Psoas muscle (tissue), 8 donors: ENCODE data around the gene FAM3A. TPM values are rescaled to one million over a fixed set of nuclear protein-coding genes. Genes with fewer than 3 reads are reported as not detected.

Source experiments
- ATAC-seq, 4 donors: fragments of 200-7000 bp; cut with Tn5 transposase; one replicate each; pipeline ENCODE4 v1.9.1; 2020; ENCODE audit warnings: moderate library complexity in 3 of 4, mild to moderate bottlenecking in 2 of 4
- DNase-seq, 2 donors: peaks; one replicate each; pipeline ENCODE4 v3.0.0-alpha.2; 2020
- H3K27ac ChIP-seq: fragments of 200-600 bp; one replicate; pipeline ENCODE4 v1.8.0; 2022
- H3K27me3 ChIP-seq, 3 donors: fragments of 200-600 bp in 1 of 3; one replicate each; pipeline versions ENCODE4 v1.6.1 to v1.8.0; 2013 to 2022; ENCODE audit warnings: low read length in 2 of 3, mild to moderate bottlenecking in 2 of 3, moderate library complexity in 1 of 3; ENCODE audit not compliant: insufficient read depth in 3 of 3
- H3K36me3 ChIP-seq, 2 donors: fragments of 200-600 bp in 1 of 2; one replicate each; pipeline versions ENCODE4 v1.6.1 to v1.8.0; 2013 to 2022; ENCODE audit warnings: low read depth in 1 of 2, mild to moderate bottlenecking in 1 of 2, moderate library complexity in 1 of 2; ENCODE audit not compliant: insufficient read depth in 1 of 2
- H3K4me1 ChIP-seq: fragments of 200-600 bp; one replicate; pipeline ENCODE4 v1.8.0; 2022
- H3K4me3 ChIP-seq: fragments of 200-600 bp; one replicate; pipeline ENCODE4 v1.8.0; 2022; ENCODE audit warnings: mild to moderate bottlenecking
- H3K9me3 ChIP-seq: fragments of 200-600 bp; one replicate; pipeline ENCODE4 v1.8.0; 2022
- CTCF ChIP-seq: fragments of 200-600 bp; IDR thresholded peaks from one replicate; pipeline ENCODE4 v1.8.0; 2022; ENCODE audit warnings: antibody characterized with exemption
- WGBS, 3 donors: extraction: QIAGEN DNeasy Blood & Tissue Kit; methylation state at CpG; one replicate each; pipeline versions ENCODE4 v1.1.6 to v1.1.7; 2013; 5-methylcytosine and 5-hydroxymethylcytosine counted together
- intact Hi-C, 2 donors: fragments of 100-400 bp; cut with DNase I; formaldehyde crosslinking; loops; one replicate each; pipeline versions ENCODE4 v1.11.0 to v1.14.2; 2022
- polyA plus RNA-seq, 3 donors: library from polyadenylated mRNA; stranded (reverse); fragments of 200-250 nt; gene quantifications; one replicate each; pipeline ENCODE4 v1.2.3, GENCODE V29; 2013
- total RNA-seq, 4 donors: library from RNA; stranded (reverse); fragmentation: NEBNext Ultra II Directional in 2 of 4; extraction: Animal tissue kit (Norgen Biotek cat#: 25700) in 2 of 4; gene quantifications; one replicate each; pipeline versions ENCODE4 v1.2.1 to v1.2.4, GENCODE V29; 2021 to 2023
- donor health status: healthy with polysubstance abuse.
- donor health status: DM: no; HTN: no; CAD: no; lungs with moderate emphysema.
- donor health status: Bipolar disorder and iron deficiency.
- donor health status: healthy.
- donor health status: DM: yes; HTN: yes; CAD: no.
- donor health status: DM: no; HTN: no; CAD: no.
- donor health status: DM: no; HTN: no; CAD: no.
- donor health status: DM: yes; HTN: yes; CAD: no.

The FAM3A gene
- total and polyA plus RNA-seq, 7 donors, result 29.7 to 40.4 (median 34.8) TPM

- ATAC-seq, result no peak
- Histone ChIP-seq H3K4me1 (peaks cover 5% of the 10 kb centered on the region), H3K36me3 (peaks cover 2 to 8% of the 10 kb centered on the region in 2 donors), H3K27me3 (no peaks in the 10 kb centered on the region), H3K9me3 (no peaks in the 10 kb centered on the region), H3K4me3 (peak overlapping the region; percentile 67), H3K27ac (peak overlapping the region; percentile 93)
- DNase-seq, result no peak
- 82 to 100% (median 88%) methylated on average over 1 to 4 of the region's 4 CpGs for WGBS, 3 donors
- no peak for TF ChIP-seq CTCF
- intact Hi-C loops, result no loop called here
Observed at GRCh38 chrX:154489182-154489581, 26.9 kb downstream of the FAM3A start.

- Histone ChIP-seq H3K9me3 (no peaks in the 10 kb centered on the region), H3K27me3 (no peaks in the 10 kb centered on the region), H3K27ac (no peak overlapping the region), H3K36me3 (peaks cover 2 to 11% of the 10 kb centered on the region in 2 donors), H3K4me3 (no peak overlapping the region), H3K4me1 (peaks cover 10% of the 10 kb centered on the region)
- ATAC-seq (no peak), DNase-seq (no peak)
- 80 to 86% (median 85%) methylated on average over 17 to 20 of the region's 20 CpGs for WGBS, 3 donors
- intact Hi-C loops, result no loop called here
- no peak for TF ChIP-seq CTCF
Observed at GRCh38 chrX:154488336-154489075, 27.5 kb downstream of the FAM3A start.

GRCh38 chrX:154487518-154488290 is 28.3 kb downstream of the FAM3A start:
- Histone ChIP-seq H3K9me3 (no peaks in the 10 kb centered on the region), H3K4me1 (peaks cover 10% of the 10 kb centered on the region), H3K27me3 (no peaks in the 10 kb centered on the region), H3K36me3 (peaks cover 2 to 11% of the 10 kb centered on the region in 2 donors), H3K4me3 (peak overlapping the region; percentile 74), H3K27ac (no peak overlapping the region)
- 88 to 94% (median 92%) methylated on average over 13 to 28 of the region's 28 CpGs for WGBS, 3 donors
- no peak for TF ChIP-seq CTCF
- DNase-seq (no peak), ATAC-seq (no peak)
- intact Hi-C loops, result no loop called here

- peak; percentile 68 to 72 for DNase-seq
- Histone ChIP-seq H3K27ac (peak within 1 kb of the TSS; percentile 89), H3K36me3 (peaks cover 2 to 11% of the 10 kb centered on the region in 2 donors), H3K4me3 (peak within 1 kb of the TSS; percentile 74), H3K27me3 (no peaks in the 10 kb centered on the region), H3K9me3 (no peaks in the 10 kb centered on the region), H3K4me1 (peaks cover 10% of the 10 kb centered on the region)
- ATAC-seq, result peak; percentile 18 to 30 (median 22)
- WGBS, 3 donors, result 0 to 36% (median 2%) methylated on average over 1 to 91 of the region's 95 CpGs
- TF ChIP-seq CTCF, result no peak
- intact Hi-C loops, result no loop called here
Observed at GRCh38 chrX:154486396-154487207, 29.4 kb downstream of the FAM3A start, which contains the start of gene UBL4A. Gene UBL4A, minus strand, starts transcription at chrX:154486615. Its CDS starts 31 bp downstream, at chrX:154486584.
